Activated CD4-positive, CD25-positive, alpha-beta regulatory T cell treated with anti-CD3 and anti-CD28 coated beads, Interleukin-2, amount 50 U/mL, for 72 hours (primary cell): ENCODE measurements around the gene MUSTN1.

ENCODE experiments used
- DNase-seq: peaks from one replicate; pipeline ENCODE4 v3.0.0; 2021

MUSTN1 gene

GRCh38 chr3:52798978-52799476 is 35.8 kb downstream of the MUSTN1 start:
- no peak for DNase-seq

DNA sequence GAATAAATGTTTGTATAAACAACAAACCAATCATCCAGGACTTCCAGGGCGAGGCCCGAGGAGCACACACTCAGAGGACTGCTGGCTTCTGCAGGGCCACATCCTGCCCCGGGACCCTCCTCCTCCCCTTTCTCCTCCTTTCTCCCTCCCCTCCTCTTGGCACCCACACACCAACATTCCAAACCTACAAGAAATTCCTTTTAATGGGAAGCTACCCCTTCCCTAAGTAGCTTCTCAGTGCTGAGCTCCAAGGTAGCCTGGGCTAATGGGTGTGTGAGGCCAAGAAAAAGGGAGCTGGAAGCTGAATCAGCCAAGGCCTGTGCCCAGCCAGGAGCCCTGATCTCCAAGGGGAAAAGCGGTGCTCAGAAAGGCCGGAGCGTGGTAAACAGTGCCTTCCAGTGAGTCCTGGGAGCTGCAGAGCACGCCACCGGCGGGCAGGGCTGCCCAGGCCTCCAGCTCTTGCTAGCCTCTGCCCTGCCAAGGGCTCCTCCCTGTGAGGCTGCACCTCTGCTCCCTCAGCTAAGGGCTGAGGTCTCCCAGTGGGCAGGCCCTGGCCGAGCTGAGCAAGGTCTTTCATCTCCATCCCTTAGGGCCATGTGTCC is 36.3 kb downstream of the MUSTN1 start:
- DNase-seq, result no peak

DNA sequence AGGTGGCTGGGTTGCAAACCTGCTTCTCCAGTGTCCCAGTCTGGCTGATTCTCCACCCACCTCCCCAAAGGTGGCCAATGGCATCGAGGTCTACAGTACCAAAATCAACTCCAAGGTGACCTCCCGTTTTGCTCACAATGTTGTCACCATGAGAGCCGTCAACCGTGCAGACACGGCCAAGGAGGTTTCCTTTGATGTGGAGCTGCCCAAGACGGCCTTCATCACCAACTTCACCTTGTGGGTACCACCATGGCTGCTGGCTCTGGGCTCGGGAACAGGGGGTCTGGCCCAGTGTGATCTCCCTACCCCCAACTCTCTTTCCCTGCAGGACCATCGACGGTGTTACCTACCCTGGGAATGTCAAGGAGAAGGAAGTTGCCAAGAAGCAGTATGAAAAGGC is 38.4 kb downstream of the MUSTN1 start:
- DNase-seq, result no peak

DNA sequence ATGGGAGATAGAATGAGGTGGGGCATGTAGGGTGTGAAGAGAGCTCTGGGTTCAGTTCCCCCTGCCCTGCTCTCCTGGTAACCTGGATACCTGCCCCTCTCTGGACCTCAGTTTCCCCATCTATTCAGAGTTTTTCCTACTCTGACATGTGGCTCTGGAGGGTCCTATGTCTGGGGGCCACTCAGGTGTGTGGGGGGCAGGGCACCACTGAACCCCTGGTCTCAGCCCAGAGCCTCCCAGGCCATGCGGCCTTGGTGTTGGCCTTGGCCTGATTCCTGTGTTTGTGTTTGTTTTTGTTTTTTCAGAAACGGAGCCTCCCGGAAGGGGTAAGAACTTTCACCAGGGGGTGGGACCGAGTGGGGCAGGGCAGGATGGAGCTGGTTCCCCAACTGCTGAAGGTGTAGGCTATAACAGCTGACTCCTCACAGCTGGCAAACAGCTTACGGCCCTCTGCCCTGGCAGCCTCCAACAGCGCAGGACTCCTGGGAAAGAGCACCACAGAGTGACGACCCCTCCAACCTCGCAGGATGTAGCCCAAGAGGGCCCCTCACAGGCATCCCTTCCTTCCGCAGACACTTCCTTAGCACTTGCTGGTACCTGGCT is 39.4 kb downstream of the MUSTN1 start:
- no peak for DNase-seq

GRCh38 chr3:52794612-52795099 is 40.2 kb downstream of the MUSTN1 start, which contains the start of gene ITIH3:
Gene ITIH3, plus strand, starts transcription at chr3:52794796. Its CDS starts 8 bp downstream, at chr3:52794804.
- DNase-seq, result no peak

DNA sequence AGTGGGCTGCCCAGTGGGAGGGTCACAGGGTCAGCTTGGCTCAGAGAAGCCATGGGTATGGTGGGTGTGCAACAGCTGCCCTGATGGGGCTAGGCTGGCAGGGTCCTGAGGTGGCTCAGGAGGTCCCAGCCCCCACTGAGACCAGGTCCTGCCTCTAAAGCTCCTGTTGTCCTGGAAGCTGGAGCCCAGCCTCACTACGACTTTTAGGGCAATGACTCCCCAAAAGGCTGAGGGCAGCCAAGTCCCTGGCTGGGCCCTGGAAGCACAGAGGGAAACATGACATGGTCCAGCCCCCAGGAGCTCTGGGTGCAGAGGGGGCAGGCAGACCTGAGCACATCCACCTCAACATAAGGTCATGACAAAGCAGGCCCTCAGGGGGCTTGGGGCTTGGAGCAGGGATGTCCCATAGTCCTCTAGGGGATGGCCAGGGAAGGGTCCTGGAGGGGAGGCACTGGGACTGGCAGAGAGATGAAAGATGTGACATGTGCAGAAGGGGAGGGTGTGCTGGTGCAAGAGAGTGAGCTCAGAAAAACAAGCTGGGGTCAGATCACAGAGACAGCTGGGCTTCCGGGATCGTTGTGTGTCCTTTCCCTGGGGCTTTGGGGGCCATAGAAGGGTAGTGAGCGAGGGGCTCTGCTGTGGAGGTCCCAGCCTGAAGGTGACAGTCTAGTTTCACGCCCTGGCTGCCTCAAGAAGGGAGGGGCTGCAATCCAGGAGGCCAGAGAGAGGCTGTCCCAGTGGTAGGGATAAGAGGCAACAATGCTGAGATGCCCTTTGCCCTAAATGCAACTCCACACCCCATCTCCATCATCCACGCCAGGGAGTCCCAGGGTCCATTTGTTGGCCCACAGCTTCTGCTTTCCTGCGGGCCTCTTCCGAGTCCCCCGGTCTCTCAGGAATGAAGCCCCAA is 40.9 kb downstream of the MUSTN1 start:
- no peak for DNase-seq

- no peak for DNase-seq
Measured at GRCh38 chr3:52792961-52793695, 41.7 kb downstream of the MUSTN1 start.

GRCh38 chr3:52792413-52792812 is 42.4 kb downstream of the MUSTN1 start:
- DNase-seq, result no peak

- no peak for DNase-seq
Measured at GRCh38 chr3:52791928-52792327, 42.9 kb downstream of the MUSTN1 start.

- DNase-seq, result no peak
Measured at GRCh38 chr3:52791366-52791765, 43.5 kb downstream of the MUSTN1 start.

DNA sequence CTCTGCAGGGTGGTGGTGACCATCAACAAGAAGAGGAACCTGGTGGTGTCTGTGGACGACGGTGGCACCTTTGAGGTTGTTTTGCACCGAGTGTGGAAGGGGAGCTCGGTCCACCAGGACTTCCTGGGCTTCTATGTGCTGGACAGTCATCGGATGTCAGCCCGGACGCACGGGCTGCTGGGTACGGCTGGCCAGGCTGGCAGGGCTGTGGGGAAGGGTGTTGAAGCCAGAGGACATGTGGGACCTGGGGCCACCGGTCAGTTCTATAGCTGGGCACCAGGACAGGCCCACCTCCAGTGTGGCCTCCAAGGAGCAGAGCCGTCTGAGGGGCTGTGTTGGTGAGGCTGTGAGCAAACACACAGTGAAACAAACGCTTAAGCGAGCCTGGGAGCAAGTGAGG is 44.1 kb downstream of the MUSTN1 start:
- no peak for DNase-seq

DNA sequence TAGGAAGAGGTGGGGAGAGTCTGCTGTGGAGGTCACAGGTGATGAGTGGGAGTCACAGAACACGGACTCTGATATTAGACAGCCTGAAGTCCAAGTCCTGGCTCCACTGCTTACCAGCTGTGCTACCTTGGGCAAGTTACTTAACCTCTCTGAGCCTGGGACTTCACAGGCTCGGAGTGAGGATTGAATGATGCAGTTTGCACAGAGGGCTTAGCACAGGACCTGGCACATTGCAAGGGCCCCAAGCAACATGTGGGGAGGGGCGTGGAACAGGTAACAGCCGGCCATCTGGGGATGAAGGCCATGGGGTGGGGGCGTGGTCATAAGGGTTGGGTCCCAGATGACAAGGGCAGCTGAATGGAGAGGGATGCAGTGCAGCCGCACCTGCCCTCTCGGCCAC is 44.5 kb downstream of the MUSTN1 start:
- DNase-seq, result no peak

DNA sequence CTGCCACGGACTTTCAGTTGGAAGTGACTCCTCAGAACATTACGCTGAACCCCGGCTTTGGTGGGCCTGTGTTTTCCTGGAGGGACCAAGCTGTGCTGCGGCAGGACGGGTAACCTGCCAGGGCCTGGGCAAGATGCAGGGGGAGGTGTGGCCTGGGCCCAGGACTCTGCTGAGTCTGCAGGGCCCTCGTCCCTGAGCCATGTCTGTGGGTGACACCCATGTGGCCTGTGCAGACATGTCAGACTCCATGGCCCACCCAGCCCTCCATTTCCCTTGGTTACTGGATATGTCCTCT is 45.1 kb downstream of the MUSTN1 start:
- DNase-seq, result no peak

GRCh38 chr3:52788890-52789745 is 45.7 kb downstream of the MUSTN1 start:
- no peak for DNase-seq

DNA sequence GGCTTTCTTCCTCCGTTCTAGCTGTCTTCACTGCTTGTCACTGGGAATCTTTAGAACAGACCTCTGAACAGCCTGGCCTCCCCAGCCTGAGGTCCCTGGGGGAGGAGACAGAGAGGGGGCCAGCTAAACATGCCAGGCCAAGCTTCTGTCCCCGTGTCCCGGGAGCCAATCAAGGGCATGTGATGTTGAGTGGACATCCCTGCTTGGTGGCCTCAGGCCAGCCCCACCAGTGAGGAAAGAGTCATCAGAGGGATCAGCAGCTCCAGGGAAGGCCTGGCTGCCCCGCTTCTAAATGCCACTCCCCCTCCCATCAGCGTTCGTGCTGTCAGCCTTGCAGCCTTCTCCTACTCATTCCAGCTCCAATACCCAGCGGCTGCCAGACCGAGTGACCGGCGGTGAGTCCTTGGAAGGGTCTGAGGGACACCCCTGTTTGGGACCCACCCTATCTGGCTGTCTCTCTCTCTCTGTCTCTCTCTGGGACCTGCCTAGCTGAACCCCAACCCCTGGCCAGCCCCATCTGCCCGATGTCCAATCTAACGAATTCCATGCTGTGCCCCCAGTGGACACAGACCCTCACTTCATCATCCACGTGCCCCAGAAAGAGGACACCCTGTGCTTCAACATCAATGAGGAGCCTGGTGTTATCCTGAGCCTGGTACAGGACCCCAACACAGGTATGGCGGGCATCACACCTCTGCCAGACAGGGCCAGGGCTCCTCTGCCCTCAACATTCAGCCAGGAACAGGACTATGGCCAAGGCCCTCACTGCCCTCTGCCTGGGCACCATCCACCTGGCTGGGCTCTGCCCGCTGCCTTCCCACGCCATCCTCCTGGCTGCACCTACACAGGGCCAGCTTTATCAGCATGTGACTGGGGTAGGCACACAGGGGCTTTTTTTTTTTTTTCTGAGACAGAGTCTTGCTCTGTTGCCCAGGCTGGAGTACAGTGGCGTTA is 46.9 kb downstream of the MUSTN1 start:
- no peak for DNase-seq

- DNase-seq, result no peak
Measured at GRCh38 chr3:52787246-52787645, 47.6 kb downstream of the MUSTN1 start.

- no peak for DNase-seq
Measured at GRCh38 chr3:52786330-52787215, 48.2 kb downstream of the MUSTN1 start.

DNA sequence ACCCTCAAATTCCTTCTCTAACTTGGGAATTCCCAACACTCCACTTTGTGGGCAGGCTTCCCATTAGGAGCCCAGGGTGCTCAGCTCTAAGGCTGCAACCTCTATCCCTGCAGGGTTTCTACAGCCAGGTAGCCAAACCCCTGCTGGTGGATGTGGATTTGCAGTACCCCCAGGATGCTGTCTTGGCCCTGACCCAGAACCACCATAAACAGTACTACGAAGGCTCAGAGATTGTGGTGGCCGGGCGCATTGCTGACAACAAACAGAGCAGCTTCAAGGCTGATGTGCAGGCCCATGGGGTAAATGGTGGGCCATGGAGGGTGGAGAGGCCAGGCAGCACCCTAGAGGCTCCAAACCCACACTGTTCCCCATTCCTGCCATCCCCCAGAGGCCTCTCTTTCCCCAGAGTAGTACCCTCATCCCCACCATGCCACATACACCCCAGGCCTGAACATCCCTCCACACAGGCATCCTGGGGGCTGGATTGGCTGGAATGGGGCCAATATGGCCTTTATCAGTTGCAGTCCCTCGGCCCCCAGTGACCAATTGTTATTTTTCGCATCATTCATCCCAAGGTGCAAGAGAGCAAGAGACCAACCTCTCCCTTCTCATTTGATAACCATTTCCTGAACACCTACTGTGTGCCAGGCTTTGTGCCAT is 49.8 kb downstream of the MUSTN1 start:
- DNase-seq, result no peak

DNA sequence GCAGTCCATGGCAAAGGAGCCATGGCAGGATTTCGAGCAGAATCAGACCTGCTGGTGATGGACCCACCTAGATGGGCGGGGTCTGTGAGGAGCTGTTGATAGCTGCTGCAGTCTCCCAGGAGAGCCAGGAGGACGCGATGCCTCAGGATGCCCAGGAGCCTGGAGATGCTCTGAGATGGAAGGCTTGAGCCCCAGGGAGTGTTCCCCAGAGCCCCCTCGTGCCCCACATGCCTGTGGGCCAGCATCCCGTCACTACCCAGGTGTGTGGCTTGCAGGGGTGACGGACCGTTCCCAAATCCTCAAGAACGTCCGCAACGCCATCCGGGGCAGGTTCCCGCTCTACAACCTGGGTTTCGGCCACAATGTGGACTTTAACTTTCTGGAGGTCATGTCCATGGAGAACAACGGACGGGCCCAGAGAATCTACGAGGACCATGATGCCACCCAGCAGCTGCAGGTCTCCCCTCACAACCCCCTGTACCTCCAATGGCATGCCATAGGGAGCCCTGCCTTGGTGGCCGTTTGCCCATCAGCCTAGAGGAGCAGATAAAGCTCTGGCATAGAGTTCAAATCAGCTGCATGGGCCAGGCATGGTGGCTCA is 50.7 kb downstream of the MUSTN1 start:
- DNase-seq, result peak; percentile 11
